ENCODE measurements around the gene CIAO2A. TPM values are rescaled to one million over a fixed set of nuclear protein-coding genes. Genes with fewer than 3 reads are reported as not detected.
A peak's percentile ranks its signal among the peaks of the same experiment; 100 is the strongest.

CIAO2A gene
- total RNA-seq, 1 experiment from 2014 or later: 73.2 TPM

DNA sequence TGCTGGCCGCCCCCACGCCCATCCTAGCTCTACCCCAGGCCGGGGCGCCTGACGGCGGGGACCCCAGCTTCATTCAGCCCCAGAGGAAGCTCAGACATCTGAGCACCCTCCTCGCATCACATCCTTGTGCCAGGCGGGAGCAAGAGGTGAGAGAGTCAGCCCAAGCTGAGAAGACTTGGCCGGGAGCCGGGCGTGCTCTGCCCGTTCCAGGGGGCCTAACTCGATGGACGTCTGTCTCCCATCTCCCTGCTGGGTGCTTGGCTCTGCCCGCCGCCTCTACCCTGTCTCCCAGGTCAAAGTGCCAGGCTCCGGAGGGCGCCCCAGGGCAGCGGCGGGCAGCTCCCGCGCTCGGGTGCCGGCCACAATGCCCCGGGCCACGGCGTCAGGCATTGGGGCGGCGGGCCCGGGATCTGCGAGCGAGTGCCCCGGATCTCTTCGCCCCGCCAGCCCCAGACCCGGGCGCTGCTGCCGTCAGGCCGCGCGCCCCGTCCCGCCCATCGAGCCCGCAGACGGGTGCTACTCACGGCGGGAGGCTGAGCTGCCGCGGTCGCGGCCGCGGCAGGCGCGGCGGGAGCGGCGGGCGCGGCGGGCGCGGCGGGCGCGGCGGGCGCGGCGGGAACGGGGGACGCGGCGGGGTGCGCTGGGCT lies 47.7 kb downstream of the CIAO2A start:
- H3K4me3 Mint-ChIP-seq (ENCODE audit: low read depth, unreplicated experiment): peak overlapping the region; percentile 59
- intact Hi-C loops (cut with micrococcal nuclease; ENCODE audit: unreplicated experiment): loop anchor here (1.0 kb wide), 1 partner anchor 101 kb away; no protein-coding TSS in a partner anchor
- H3K27me3 Mint-ChIP-seq (ENCODE audit: unreplicated experiment): peaks cover 86% of the 10 kb centered on the region
- CTCF ChIA-PET: interaction anchor here (0.5 to 3.2 kb wide), 16 partner anchors 9 to 622 kb away, joined by 3 to 39 read pairs (median 4); no protein-coding TSS in a partner anchor
- no peak for DNase-seq
- no peaks in the 10 kb centered on the region for H3K9me3 Mint-ChIP-seq (ENCODE audit: low read depth, unreplicated experiment)
- no TSS peak for BruUV-seq (replicated peaks)
- no peak overlapping the region for H3K27ac Mint-ChIP-seq (ENCODE audit: unreplicated experiment)
- no peaks in the 10 kb centered on the region for H3K4me1 Mint-ChIP-seq (ENCODE audit: low read depth, unreplicated experiment)
- no peaks in the 10 kb centered on the region for H3K36me3 Mint-ChIP-seq (ENCODE audit: insufficient read depth, unreplicated experiment)
- TF ChIP-seq CTCF (IDR thresholded peaks at IDR 0.05; ENCODE audit: unreplicated experiment): no peak

GRCh38 chr15:64045101-64045435 lies 48.6 kb downstream of the CIAO2A start:
- peaks cover 90% of the 10 kb centered on the region for H3K27me3 Mint-ChIP-seq (ENCODE audit: unreplicated experiment)
- no peaks in the 10 kb centered on the region for H3K36me3 Mint-ChIP-seq (ENCODE audit: insufficient read depth, unreplicated experiment)
- DNase-seq: no peak
- no peak overlapping the region for H3K4me3 Mint-ChIP-seq (ENCODE audit: low read depth, unreplicated experiment)
- intact Hi-C loops (cut with micrococcal nuclease; ENCODE audit: unreplicated experiment): no loop called here
- no TSS peak for BruUV-seq (replicated peaks)
- H3K9me3 Mint-ChIP-seq (ENCODE audit: low read depth, unreplicated experiment): no peaks in the 10 kb centered on the region
- no peak overlapping the region for H3K27ac Mint-ChIP-seq (ENCODE audit: unreplicated experiment)
- CTCF ChIA-PET: interaction anchor here (1.1 to 3.2 kb wide), 2 partner anchors 100 to 293 kb away, joined by 3 to 39 read pairs; no protein-coding TSS in a partner anchor
- no peaks in the 10 kb centered on the region for H3K4me1 Mint-ChIP-seq (ENCODE audit: low read depth, unreplicated experiment)
- no peak for TF ChIP-seq CTCF (IDR thresholded peaks at IDR 0.05; ENCODE audit: unreplicated experiment)

- Mint-ChIP-seq H3K4me3 (ENCODE audit: low read depth, unreplicated experiment) (no peak overlapping the region), H3K4me1 (ENCODE audit: low read depth, unreplicated experiment) (no peaks in the 10 kb centered on the region), H3K36me3 (ENCODE audit: insufficient read depth, unreplicated experiment) (no peaks in the 10 kb centered on the region), H3K27me3 (ENCODE audit: unreplicated experiment) (peaks cover 90% of the 10 kb centered on the region), H3K9me3 (ENCODE audit: low read depth, unreplicated experiment) (no peaks in the 10 kb centered on the region), H3K27ac (ENCODE audit: unreplicated experiment) (no peak overlapping the region)
- TF ChIP-seq CTCF (IDR thresholded peaks at IDR 0.05; ENCODE audit: unreplicated experiment): no peak
- no TSS peak for BruUV-seq (replicated peaks)
- CTCF ChIA-PET: interaction anchor here (1.1 to 3.2 kb wide), 2 partner anchors 100 to 292 kb away, joined by 3 to 39 read pairs; no protein-coding TSS in a partner anchor
- intact Hi-C loops (cut with micrococcal nuclease; ENCODE audit: unreplicated experiment): no loop called here
- DNase-seq: no peak
These were observed 49.1 kb downstream of the CIAO2A start for GRCh38 chr15:64044300-64045100.

DNA sequence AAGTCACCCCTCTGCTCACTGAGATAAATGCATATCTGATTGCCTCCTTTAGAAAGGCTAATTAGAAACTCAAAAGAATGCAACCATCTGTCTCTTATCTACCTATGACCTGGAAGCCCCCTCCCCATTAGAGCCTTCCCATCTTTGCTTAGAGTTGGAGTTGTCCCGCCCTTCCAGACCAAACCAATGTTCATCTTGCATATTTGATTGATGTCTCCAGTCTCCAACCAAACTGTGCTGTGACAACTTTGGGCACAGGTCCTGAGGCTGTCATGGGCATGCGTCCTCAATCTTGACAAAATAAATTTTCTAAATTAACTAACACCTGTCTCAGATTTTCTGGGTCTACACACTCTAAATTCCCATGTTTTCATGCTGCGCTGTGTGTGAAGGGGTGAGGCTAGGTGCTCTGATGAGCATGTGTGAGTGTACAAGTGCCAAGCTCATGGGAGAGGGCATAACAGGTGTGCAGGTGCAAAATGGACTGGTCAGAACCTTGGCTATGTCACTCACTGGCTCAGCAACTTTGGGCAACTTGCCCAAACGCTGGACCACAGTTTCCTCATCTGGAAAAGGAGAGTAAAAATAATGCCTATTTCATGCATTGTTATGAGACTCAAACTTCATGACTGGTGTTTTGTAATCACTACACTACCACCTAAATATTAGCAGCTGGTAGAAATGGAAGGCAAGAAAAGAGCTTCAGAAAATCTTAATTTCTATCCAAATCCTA lies 54.6 kb downstream of the CIAO2A start:
- H3K36me3 Mint-ChIP-seq (ENCODE audit: insufficient read depth, unreplicated experiment): no peaks in the 10 kb centered on the region
- no peaks in the 10 kb centered on the region for H3K4me1 Mint-ChIP-seq (ENCODE audit: low read depth, unreplicated experiment)
- intact Hi-C loops (cut with micrococcal nuclease; ENCODE audit: unreplicated experiment): no loop called here
- TF ChIP-seq CTCF (IDR thresholded peaks at IDR 0.05; ENCODE audit: unreplicated experiment): no peak
- H3K27me3 Mint-ChIP-seq (ENCODE audit: unreplicated experiment): peaks cover 98% of the 10 kb centered on the region
- BruUV-seq (replicated peaks): no TSS peak
- H3K4me3 Mint-ChIP-seq (ENCODE audit: low read depth, unreplicated experiment): no peak overlapping the region
- CTCF ChIA-PET: interaction anchor here (1.2 to 1.5 kb wide), 2 partner anchors 94 to 112 kb away, joined by 3 read pairs; no protein-coding TSS in a partner anchor
- no peak for DNase-seq
- no peaks in the 10 kb centered on the region for H3K9me3 Mint-ChIP-seq (ENCODE audit: low read depth, unreplicated experiment)
- H3K27ac Mint-ChIP-seq (ENCODE audit: unreplicated experiment): no peak overlapping the region

Measured in Calu3 (cell line).